Lung (tissue), 12 donors: ENCODE data around the gene ACACB. TPM values are rescaled to one million over a fixed set of nuclear protein-coding genes. Genes with fewer than 3 reads are reported as not detected.

ENCODE experiments used
- ATAC-seq: fragments of 200-7000 bp; cut with Tn5 transposase; one replicate; pipeline ENCODE4 v1.9.1; 2020; ENCODE audit warnings: moderate number of reproducible peaks; ENCODE audit not compliant: insufficient read depth, low FRiP score
- DNase-seq, 3 donors: peaks; one replicate each; pipeline ENCODE4 v3.0.0-alpha.2; 2013 to 2017
- H3K27ac ChIP-seq, 2 donors: one replicate each; pipeline ENCODE4 v1.5.1; 2013; ENCODE audit warnings: mild to moderate bottlenecking in 2 of 2, moderate library complexity in 2 of 2, control low read depth in 1 of 2, inconsistent platforms in 1 of 2, low read depth in 1 of 2, low read length in 1 of 2
- H3K27me3 ChIP-seq, 3 donors: one replicate each; pipeline ENCODE4 v1.5.1; 2013; ENCODE audit warnings: low read length in 2 of 3; ENCODE audit not compliant: control insufficient read depth in 3 of 3, insufficient read depth in 3 of 3
- H3K36me3 ChIP-seq, 4 donors: one replicate each; pipeline ENCODE4 v1.5.1; 2013; ENCODE audit warnings: low read length in 4 of 4, mild to moderate bottlenecking in 1 of 4, moderate library complexity in 1 of 4; ENCODE audit not compliant: control insufficient read depth in 4 of 4, insufficient read depth in 4 of 4
- H3K4me1 ChIP-seq, 5 donors: one replicate each; pipeline ENCODE4 v1.5.1; 2013; ENCODE audit warnings: low read length in 5 of 5, mild to moderate bottlenecking in 2 of 5, moderate library complexity in 1 of 5; ENCODE audit not compliant: control insufficient read depth in 5 of 5, insufficient read depth in 5 of 5
- H3K4me3 ChIP-seq: one replicate; pipeline ENCODE4 v1.5.1; 2013; ENCODE audit warnings: mild to moderate bottlenecking, control low read depth, moderate library complexity
- H3K9ac ChIP-seq, 2 donors: one replicate each; pipeline ENCODE4 v1.5.1; 2013; ENCODE audit warnings: low read length in 2 of 2, control low read depth in 1 of 2; ENCODE audit not compliant: insufficient read depth in 1 of 2
- H3K9me3 ChIP-seq, 4 donors: one replicate each; pipeline ENCODE4 v1.5.1; 2013; ENCODE audit warnings: low read length in 3 of 4, mild to moderate bottlenecking in 1 of 4, moderate library complexity in 1 of 4; ENCODE audit not compliant: control insufficient read depth in 4 of 4, insufficient read depth in 3 of 4
- WGBS, 2 donors: extraction: QIAGEN DNeasy Blood & Tissue Kit; methylation state at CpG; one replicate each; pipeline ENCODE4 v1.1.7; 2013; 5-methylcytosine and 5-hydroxymethylcytosine counted together
- polyA plus RNA-seq, 2 donors: library from polyadenylated mRNA; stranded (reverse); fragments of 200-250 nt; gene quantifications; one replicate each; pipeline ENCODE4 v1.2.1, GENCODE V29; 2013
- total RNA-seq, 2 donors: library from RNA; depleted of rRNA in 1 of 2; stranded (reverse); fragments of >200 nt in 1 of 2; gene quantifications; one replicate each; pipeline ENCODE4 v1.2.1, GENCODE V29; 2014 to 2021
- TF ChIP-seq, protein P1 (sequence below): IDR thresholded peaks from 2 replicates; pipeline ENCODE4 v1.5.1; 2012; ENCODE audit warnings: mild to moderate bottlenecking; ENCODE audit errors: control extremely low read depth, extremely low read depth
- donor health status: control.
- donor health status: control.
- donor health status: Bipolar disorder and iron deficiency.
- donor health status: healthy.
- donor health status: DM: yes; HTN: yes; CAD: no.

Gene ACACB
- total and polyA plus RNA-seq, 4 donors = 2.9 to 24.5 (median 18.2) TPM

DNA sequence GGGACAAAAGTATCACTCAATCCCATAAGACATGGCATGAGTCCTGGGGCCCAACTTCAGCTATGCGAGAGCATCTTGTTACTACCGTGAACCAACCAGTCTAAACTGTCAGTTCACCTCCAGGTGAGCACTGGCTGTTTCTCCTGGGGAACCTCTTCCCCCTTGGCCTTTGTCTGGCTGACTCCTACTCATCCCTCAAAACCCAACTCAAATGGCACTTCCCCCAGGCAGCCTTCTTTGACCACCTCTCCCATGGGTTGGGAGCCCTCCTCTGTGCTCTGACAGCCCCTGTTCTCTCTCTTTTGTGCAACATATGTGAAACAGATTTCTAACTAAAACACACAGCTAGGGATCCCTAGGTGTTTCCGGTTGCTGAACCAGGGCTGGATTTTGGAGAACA is 155.0 kb downstream of the ACACB start:
- Histone ChIP-seq H3K4me1 (no peaks in the 10 kb centered on the region), H3K27me3 (no peaks in the 10 kb centered on the region), H3K9ac (no peak overlapping the region), H3K36me3 (peaks cover 0 to 10% (median 3%) of the 10 kb centered on the region in 4 donors), H3K27ac (no peak overlapping the region), H3K9me3 (peaks cover 0 to 4% (median 0%) of the 10 kb centered on the region in 4 donors), H3K4me3 (no peak overlapping the region)
- TF ChIP-seq, protein P1, sequence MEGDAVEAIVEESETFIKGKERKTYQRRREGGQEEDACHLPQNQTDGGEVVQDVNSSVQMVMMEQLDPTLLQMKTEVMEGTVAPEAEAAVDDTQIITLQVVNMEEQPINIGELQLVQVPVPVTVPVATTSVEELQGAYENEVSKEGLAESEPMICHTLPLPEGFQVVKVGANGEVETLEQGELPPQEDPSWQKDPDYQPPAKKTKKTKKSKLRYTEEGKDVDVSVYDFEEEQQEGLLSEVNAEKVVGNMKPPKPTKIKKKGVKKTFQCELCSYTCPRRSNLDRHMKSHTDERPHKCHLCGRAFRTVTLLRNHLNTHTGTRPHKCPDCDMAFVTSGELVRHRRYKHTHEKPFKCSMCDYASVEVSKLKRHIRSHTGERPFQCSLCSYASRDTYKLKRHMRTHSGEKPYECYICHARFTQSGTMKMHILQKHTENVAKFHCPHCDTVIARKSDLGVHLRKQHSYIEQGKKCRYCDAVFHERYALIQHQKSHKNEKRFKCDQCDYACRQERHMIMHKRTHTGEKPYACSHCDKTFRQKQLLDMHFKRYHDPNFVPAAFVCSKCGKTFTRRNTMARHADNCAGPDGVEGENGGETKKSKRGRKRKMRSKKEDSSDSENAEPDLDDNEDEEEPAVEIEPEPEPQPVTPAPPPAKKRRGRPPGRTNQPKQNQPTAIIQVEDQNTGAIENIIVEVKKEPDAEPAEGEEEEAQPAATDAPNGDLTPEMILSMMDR = no peak
- DNase-seq = no peak
- WGBS, 2 donors = 94 to 97% methylated on average over 3 of the region's 3 CpGs
- no peak for ATAC-seq

DNA sequence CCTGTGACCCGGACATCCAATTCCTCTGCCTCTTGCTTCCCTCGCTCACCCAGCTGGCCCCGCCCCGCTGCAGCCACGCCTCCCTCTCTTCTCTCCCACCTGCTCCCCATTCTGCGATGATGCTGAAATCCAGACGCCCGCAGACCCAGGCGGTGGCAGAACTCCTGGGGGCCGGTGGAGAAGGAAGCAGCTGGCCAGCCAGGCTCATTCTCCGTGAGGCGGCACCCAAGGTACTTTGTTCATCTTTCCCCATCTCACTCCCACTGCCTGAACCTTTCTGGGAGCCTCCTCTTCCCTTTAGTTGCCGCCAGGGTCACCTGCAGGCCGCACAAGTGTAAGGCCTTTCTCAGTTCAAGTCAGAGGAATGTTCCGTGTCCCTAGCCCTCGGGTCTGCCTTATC is 157.0 kb downstream of the ACACB start:
- TF ChIP-seq, protein P1 = no peak
- Histone ChIP-seq H3K9me3 (peaks cover 0 to 4% (median 0%) of the 10 kb centered on the region in 4 donors), H3K27ac (no peak overlapping the region), H3K4me1 (peaks cover 0 to 5% (median 0%) of the 10 kb centered on the region in 5 donors), H3K27me3 (no peaks in the 10 kb centered on the region), H3K4me3 (no peak overlapping the region), H3K36me3 (no peaks in the 10 kb centered on the region), H3K9ac (no peak overlapping the region)
- DNase-seq = no peak
- 26 to 30% methylated on average over 16 of the region's 16 CpGs for WGBS, 2 donors
- no peak for ATAC-seq

DNA sequence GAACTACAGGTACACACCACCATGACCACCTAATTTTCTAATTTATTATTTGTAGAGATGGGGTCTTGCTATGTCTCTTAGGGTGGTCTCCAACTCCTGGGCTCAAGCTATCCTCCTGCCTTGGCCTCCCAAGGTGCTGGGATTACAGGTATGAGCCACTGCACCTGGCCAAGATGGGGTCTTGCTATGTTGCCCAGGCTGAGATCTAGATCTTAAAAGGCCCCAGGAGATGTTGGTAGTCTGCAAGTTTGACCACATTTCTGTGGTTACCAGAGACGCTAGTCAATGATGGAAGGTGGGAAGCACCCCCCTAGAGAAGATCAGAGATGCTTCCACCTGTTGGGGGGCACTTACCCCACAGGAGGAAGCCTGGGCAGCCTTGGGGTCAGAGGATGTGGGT is 158.0 kb downstream of the ACACB start:
- no peak overlapping the region for H3K4me3 ChIP-seq
- H3K9me3 ChIP-seq = peaks cover 0 to 4% (median 0%) of the 10 kb centered on the region in 4 donors
- H3K27ac ChIP-seq = no peak overlapping the region
- H3K4me1 ChIP-seq = peaks cover 0 to 10% (median 0%) of the 10 kb centered on the region in 5 donors
- H3K36me3 ChIP-seq = no peaks in the 10 kb centered on the region
- 40 to 71% methylated on average over 1 of the region's 1 CpG for WGBS, 2 donors
- H3K27me3 ChIP-seq = no peaks in the 10 kb centered on the region
- no peak for DNase-seq
- no peak overlapping the region for H3K9ac ChIP-seq
- TF ChIP-seq, protein P1 = no peak
- no peak for ATAC-seq

DNA sequence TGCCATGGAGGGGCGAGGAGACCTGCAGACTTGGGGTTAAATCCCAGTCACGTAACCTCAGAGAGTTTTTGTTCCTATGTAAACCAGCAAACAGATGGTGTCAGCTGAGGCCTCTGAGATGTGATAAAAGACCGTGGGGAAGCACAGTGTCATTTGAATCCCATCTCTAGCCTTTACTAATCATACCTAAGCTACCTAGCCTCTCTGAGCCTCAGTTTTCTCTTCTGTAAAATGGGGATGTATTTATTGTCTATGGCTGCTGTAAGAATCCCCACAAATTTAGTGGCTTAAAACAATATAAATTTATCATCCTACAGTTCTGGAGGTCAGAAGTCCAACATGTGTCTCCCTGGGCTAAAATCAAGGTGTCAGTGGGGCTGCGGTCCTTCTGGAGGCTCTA is 158.8 kb downstream of the ACACB start:
- TF ChIP-seq, protein P1 = no peak
- Histone ChIP-seq H3K4me1 (peaks cover 0 to 10% (median 0%) of the 10 kb centered on the region in 5 donors), H3K27ac (no peak overlapping the region), H3K9me3 (peaks cover 0 to 4% (median 0%) of the 10 kb centered on the region in 4 donors), H3K27me3 (no peaks in the 10 kb centered on the region), H3K36me3 (no peaks in the 10 kb centered on the region), H3K9ac (no peak overlapping the region), H3K4me3 (no peak overlapping the region)
- DNase-seq (no peak), ATAC-seq (no peak)
- 76 to 81% methylated on average over 4 of the region's 4 CpGs for WGBS, 2 donors
